ENCODE data around the gene EHD2. TPM values are rescaled to one million over a fixed set of nuclear protein-coding genes. Genes with fewer than 3 reads are reported as not detected.
"Not testable (repeated sequence)": the region's sequence is repeated elsewhere in the genome, so short reads cannot be mapped to it uniquely, and the experiment has no call there.

EHD2 gene
- total RNA-seq, 1 experiment from 2014 or later, result 0.53 TPM

- in situ Hi-C loops (cut with HindIII; ENCODE audit: low pct_unique_long_range_greater_than_20kb, low sequenced_read_pairs), result no loop called here
- no peak for DNase-seq (ENCODE audit: low read depth, low spot score)
Measured at GRCh38 chr19:47729799-47730520, 16.7 kb downstream of the EHD2 start.

DNA sequence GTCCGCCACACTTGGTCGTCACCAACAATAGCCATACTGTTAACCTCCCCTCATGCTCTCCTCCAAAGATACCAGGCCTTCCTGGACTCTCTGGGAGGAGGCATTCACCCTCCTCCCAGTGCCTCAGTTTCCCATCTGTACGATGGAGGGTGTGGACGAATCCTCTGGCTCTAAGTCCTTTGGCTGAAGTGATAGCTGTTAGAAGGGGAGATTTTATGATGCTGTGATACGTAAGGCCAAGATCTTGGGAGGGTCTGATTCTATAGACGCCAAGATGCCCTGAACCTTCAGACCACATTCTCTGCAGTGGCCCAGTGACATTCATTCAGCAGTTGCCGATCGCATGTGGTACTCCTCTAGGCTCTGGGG lies 17.3 kb downstream of the EHD2 start:
- no peak for DNase-seq (ENCODE audit: low read depth, low spot score)
- in situ Hi-C loops (cut with HindIII; ENCODE audit: low pct_unique_long_range_greater_than_20kb, low sequenced_read_pairs), result no loop called here

DNA sequence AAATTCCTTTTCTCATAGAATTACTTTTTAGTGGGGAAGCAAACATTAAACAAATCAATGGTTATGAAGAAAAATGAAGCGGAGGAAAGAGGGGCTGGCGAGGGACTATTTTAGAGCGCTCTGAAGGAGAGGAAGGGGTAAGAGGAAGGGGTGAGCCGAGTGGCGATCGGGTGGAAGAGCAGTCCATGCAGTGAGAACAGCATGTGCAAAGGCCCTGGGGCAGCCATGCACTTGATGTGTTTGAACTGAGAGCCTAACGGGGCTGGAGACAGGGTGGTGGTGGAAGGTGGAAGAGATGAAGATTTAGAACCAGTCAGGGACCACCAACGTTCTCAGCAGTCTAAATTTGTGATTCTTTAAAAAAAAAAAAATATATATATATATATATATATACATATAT lies 17.7 kb downstream of the EHD2 start:
- in situ Hi-C loops (cut with HindIII; ENCODE audit: low pct_unique_long_range_greater_than_20kb, low sequenced_read_pairs), result no loop called here
- DNase-seq (ENCODE audit: low read depth, low spot score), result no peak

GRCh38 chr19:47735131-47735530 lies 21.9 kb downstream of the EHD2 start:
- DNase-seq (ENCODE audit: low read depth, low spot score), result no peak
- in situ Hi-C loops (cut with HindIII; ENCODE audit: low pct_unique_long_range_greater_than_20kb, low sequenced_read_pairs), result no loop called here

GRCh38 chr19:47740866-47741519 lies 27.8 kb downstream of the EHD2 start:
- DNase-seq (ENCODE audit: low read depth, low spot score), result no peak
- in situ Hi-C loops (cut with HindIII; ENCODE audit: low pct_unique_long_range_greater_than_20kb, low sequenced_read_pairs), result no loop called here

GRCh38 chr19:47741544-47742140 lies 28.4 kb downstream of the EHD2 start:
- DNase-seq (ENCODE audit: low read depth, low spot score), result no peak
- in situ Hi-C loops (cut with HindIII; ENCODE audit: low pct_unique_long_range_greater_than_20kb, low sequenced_read_pairs), result no loop called here

- in situ Hi-C loops (cut with HindIII; ENCODE audit: low pct_unique_long_range_greater_than_20kb, low sequenced_read_pairs), result no loop called here
- no peak for DNase-seq (ENCODE audit: low read depth, low spot score)
Measured at GRCh38 chr19:47742634-47743033, 29.4 kb downstream of the EHD2 start.

GRCh38 chr19:47745010-47745901 lies 32.0 kb downstream of the EHD2 start, which contains the start of gene NOP53:
TSS of gene NOP53 (plus strand) at chr19:47745546. CDS start at chr19:47745560, 14 bp downstream.
- in situ Hi-C loops (cut with HindIII; ENCODE audit: low pct_unique_long_range_greater_than_20kb, low sequenced_read_pairs), result no loop called here
- DNase-seq (ENCODE audit: low read depth, low spot score), result peak; percentile 97

- in situ Hi-C loops (cut with HindIII; ENCODE audit: low pct_unique_long_range_greater_than_20kb, low sequenced_read_pairs); DNase-seq (ENCODE audit: low read depth, low spot score): not testable (repeated sequence)
Measured at GRCh38 chr19:47746129-47746528, 32.9 kb downstream of the EHD2 start.

DNA sequence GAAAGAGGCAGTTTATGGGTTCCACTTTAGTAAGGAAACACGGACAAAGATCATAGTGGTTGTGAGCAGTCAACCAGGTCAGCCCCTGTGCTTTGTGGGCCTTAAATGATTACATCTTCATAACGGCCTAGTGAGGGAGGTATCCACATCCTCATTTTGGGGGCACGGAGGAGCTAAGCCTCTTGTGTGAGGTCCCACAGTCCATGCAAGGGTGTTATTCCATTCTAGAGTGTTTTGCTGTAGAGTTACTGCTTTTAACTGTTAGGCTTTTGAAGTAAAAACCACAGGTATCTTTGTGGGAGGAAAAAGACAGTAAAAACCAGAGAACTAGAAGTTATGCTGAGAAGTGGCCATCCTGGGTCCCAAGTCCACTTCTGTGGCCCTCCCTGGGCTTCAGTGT lies 36.1 kb downstream of the EHD2 start:
- DNase-seq (ENCODE audit: low read depth, low spot score), result no peak
- in situ Hi-C loops (cut with HindIII; ENCODE audit: low pct_unique_long_range_greater_than_20kb, low sequenced_read_pairs), result no loop called here

- in situ Hi-C loops (cut with HindIII; ENCODE audit: low pct_unique_long_range_greater_than_20kb, low sequenced_read_pairs), result no loop called here
- DNase-seq (ENCODE audit: low read depth, low spot score), result no peak
Measured at GRCh38 chr19:47750752-47751151, 37.5 kb downstream of the EHD2 start.

DNA sequence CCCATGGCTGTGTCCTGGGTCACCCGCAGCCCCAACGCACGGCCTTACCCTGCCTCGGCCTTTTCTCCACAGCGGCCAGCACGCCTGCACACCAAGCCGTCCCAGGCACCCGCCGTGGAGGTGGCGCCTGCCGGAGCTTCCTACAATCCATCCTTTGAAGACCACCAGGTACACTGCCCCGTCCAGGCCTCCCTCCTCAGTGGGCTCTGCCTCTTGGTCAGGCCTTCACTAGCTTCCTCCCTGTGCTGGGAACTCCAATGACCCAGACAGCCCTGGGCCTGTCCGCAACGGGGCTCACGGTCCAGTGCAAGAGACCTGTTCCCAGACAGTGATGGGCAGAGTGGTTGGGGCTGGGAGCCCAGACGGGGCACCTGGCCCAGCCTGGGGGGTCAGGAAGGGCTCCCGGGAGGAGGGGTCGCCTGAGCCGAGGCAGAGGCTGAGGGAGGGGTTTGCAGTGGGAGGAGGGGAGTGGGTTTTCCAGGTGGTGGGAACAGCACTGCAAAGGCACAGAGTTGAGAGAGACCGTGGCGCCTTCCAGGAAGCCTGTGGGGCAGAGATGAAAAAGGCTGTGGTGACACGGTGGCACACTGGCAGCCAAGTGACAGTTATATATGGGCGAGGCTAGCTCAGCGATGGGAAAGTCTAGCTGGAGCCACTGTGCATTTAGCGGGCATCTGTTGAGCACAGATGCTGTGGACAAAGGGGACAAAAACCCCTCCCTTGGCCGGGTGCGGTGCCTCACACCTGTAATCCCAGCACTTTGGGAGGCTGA lies 39.4 kb downstream of the EHD2 start:
- no peak for DNase-seq (ENCODE audit: low read depth, low spot score)

GRCh38 chr19:47754206-47755064 lies 41.2 kb downstream of the EHD2 start:
- in situ Hi-C loops (cut with HindIII; ENCODE audit: low pct_unique_long_range_greater_than_20kb, low sequenced_read_pairs), result no loop called here
- DNase-seq (ENCODE audit: low read depth, low spot score), result no peak

More for the DNA sequence above, 39.4 kb downstream of the EHD2 start:
- in situ Hi-C loops (cut with HindIII; ENCODE audit: low pct_unique_long_range_greater_than_20kb, low sequenced_read_pairs), result no loop called here

DNA sequence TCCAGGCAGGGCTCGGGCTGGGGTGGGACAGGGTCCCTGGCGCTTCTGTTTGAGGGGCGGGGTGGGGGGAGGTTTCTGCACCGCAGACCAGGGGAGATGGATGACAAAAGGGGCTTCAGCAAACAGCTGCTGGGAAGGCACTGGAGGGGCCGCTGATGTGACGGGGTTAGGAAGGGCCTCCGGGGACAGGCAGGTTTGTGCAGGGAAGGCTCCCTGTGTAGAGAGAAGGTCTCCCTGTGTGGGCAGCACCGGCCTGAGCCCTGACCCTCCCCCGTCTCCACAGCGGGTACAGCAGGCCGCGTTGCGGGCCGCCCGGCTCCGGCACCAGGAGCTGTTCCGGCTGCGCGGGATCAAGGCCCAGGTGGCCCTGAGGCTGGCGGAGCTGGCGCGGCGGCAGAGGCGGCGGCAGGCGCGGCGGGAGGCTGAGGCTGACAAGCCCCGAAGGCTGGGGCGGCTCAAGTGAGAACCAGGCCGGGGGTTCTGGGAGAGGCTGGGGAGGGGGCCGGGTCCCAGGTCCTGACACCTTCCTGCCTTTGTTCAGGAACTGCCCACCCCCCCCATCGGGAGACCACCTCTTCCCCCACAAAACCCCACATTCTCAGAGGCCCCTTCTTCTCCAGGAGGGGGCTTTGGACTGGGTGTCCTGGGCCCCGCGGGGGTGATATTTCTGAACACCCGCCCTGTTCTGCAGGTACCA lies 42.0 kb downstream of the EHD2 start:
- DNase-seq (ENCODE audit: low read depth, low spot score), result no peak
- in situ Hi-C loops (cut with HindIII; ENCODE audit: low pct_unique_long_range_greater_than_20kb, low sequenced_read_pairs), result no loop called here

- no peak for DNase-seq (ENCODE audit: low read depth, low spot score)
- in situ Hi-C loops (cut with HindIII; ENCODE audit: low pct_unique_long_range_greater_than_20kb, low sequenced_read_pairs), result no loop called here
Measured at GRCh38 chr19:47755762-47756626, 42.8 kb downstream of the EHD2 start.
